Liver (tissue), 3 donors: ENCODE measurements around the gene COG7.

Experiments used
- EGR1 ChIP-seq, 2 donors: IDR thresholded peaks; 2 replicates each; pipeline ENCODE4 v1.6.1; 2016 to 2018; ENCODE audit warnings: antibody characterized with exemption in 2 of 2, low read depth in 2 of 2
- FOXA1 ChIP-seq: IDR thresholded peaks from 2 replicates; pipeline ENCODE4 v1.6.1; 2016; ENCODE audit warnings: antibody characterized with exemption
- NR2F2 ChIP-seq: IDR thresholded peaks from 2 replicates; pipeline ENCODE4 v1.6.1; 2016; ENCODE audit warnings: antibody characterized with exemption
- RAD21 ChIP-seq, 2 donors: IDR thresholded peaks; 2 replicates each; pipeline ENCODE4 v1.6.1; 2016; ENCODE audit warnings: antibody characterized with exemption in 2 of 2, mild to moderate bottlenecking in 2 of 2
- SP1 ChIP-seq: IDR thresholded peaks from 2 replicates; pipeline ENCODE4 v1.6.1; 2018; ENCODE audit warnings: antibody characterized with exemption, mild to moderate bottlenecking
- TF ChIP-seq, protein P1 (sequence below): fragments of 150-350 bp; IDR thresholded peaks from 2 replicates; pipeline ENCODE4 v1.5.1; 2017; ENCODE audit warnings: improper control_type of control experiment, low read depth, low read length; ENCODE audit not compliant: missing input control
- TF ChIP-seq, protein P2 (sequence below): IDR thresholded peaks from 2 replicates; pipeline ENCODE4 v1.6.1; 2016; ENCODE audit warnings: antibody characterized with exemption
- TF ChIP-seq, protein P3 (sequence below): IDR thresholded peaks from 2 replicates; pipeline ENCODE4 v1.6.1; 2016; ENCODE audit warnings: antibody characterized with exemption, mild to moderate bottlenecking
- donor health status: healthy.
- donor health status: healthy.

DNA sequence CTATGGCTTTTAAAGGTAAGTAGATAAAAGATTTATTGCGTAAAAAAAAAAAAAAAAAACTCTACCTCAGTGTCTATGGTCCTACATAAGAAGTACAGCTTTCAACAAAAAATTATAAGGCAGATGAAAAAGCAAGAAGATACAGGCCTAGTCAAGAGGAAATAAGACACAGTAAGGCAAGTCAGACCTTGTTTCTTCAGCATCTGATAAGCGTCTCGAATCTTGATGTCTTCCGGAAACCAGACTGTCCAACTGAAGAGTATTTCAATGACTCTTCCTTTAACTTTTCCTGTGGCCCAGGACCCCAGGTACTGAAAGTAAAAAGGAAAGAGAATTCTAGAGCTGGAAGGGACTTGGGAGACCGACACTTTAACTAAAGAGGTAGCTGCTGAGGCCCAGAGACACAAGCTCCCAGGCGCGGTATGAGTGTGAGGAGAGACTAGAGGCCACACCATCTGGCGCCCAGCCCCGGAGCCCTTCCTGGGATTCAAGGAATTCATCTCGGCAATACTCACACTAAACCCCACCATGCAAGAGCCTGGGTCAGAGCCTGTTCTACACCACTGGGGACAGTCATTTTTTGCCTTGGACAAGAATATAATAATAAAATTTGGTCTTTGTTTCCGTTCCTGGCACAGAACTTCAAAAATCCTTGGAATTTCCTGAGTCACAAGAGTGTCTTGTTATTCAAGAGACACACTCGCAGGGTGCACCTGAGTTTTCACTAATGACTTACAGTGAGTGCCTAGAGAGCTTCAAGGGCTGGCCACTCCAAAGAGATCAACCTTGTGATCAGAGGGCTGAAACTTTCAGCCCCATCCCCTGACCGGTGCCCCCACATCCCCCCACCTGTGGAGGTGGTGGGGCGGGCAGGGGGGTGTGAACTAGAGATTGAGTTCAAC lies 38.8 kb upstream of the COG7 start:
- TF ChIP-seq RAD21 (IDR thresholded peaks at IDR 0.05) (no peak), SP1 (no peak), FOXA1 (no peak), NR2F2 (no peak), EGR1 (IDR thresholded peaks at IDR 0.05; ENCODE audit: low read depth in 2 of 2) (no peak)
- TF ChIP-seq, protein P1, sequence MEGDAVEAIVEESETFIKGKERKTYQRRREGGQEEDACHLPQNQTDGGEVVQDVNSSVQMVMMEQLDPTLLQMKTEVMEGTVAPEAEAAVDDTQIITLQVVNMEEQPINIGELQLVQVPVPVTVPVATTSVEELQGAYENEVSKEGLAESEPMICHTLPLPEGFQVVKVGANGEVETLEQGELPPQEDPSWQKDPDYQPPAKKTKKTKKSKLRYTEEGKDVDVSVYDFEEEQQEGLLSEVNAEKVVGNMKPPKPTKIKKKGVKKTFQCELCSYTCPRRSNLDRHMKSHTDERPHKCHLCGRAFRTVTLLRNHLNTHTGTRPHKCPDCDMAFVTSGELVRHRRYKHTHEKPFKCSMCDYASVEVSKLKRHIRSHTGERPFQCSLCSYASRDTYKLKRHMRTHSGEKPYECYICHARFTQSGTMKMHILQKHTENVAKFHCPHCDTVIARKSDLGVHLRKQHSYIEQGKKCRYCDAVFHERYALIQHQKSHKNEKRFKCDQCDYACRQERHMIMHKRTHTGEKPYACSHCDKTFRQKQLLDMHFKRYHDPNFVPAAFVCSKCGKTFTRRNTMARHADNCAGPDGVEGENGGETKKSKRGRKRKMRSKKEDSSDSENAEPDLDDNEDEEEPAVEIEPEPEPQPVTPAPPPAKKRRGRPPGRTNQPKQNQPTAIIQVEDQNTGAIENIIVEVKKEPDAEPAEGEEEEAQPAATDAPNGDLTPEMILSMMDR, result no peak
- TF ChIP-seq, protein P2, sequence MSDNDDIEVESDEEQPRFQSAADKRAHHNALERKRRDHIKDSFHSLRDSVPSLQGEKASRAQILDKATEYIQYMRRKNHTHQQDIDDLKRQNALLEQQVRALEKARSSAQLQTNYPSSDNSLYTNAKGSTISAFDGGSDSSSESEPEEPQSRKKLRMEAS, result no peak
- TF ChIP-seq, protein P3, sequence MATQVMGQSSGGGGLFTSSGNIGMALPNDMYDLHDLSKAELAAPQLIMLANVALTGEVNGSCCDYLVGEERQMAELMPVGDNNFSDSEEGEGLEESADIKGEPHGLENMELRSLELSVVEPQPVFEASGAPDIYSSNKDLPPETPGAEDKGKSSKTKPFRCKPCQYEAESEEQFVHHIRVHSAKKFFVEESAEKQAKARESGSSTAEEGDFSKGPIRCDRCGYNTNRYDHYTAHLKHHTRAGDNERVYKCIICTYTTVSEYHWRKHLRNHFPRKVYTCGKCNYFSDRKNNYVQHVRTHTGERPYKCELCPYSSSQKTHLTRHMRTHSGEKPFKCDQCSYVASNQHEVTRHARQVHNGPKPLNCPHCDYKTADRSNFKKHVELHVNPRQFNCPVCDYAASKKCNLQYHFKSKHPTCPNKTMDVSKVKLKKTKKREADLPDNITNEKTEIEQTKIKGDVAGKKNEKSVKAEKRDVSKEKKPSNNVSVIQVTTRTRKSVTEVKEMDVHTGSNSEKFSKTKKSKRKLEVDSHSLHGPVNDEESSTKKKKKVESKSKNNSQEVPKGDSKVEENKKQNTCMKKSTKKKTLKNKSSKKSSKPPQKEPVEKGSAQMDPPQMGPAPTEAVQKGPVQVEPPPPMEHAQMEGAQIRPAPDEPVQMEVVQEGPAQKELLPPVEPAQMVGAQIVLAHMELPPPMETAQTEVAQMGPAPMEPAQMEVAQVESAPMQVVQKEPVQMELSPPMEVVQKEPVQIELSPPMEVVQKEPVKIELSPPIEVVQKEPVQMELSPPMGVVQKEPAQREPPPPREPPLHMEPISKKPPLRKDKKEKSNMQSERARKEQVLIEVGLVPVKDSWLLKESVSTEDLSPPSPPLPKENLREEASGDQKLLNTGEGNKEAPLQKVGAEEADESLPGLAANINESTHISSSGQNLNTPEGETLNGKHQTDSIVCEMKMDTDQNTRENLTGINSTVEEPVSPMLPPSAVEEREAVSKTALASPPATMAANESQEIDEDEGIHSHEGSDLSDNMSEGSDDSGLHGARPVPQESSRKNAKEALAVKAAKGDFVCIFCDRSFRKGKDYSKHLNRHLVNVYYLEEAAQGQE, result no peak
